AG04449 (cell line): Measurements from ENCODE around the gene VSIG2.

Experiments used
- CTCF ChIA-PET: fragments of 350-600 bp; formaldehyde crosslinking; extraction: SDS; loops from one replicate; lab custom pipeline; 2021; ENCODE audit warnings: antibody characterized with exemption; lab: Yijun Ruan, JAX
- POLR2A ChIA-PET: fragments of 400-600, 350-600 bp; formaldehyde crosslinking; extraction: SDS; loops from one replicate; lab custom pipeline; 2020; ENCODE audit warnings: antibody characterized with exemption, inconsistent platforms; lab: Yijun Ruan, JAX
- DNase-seq: peaks from one replicate; pipeline ENCODE4 v3.0.0-alpha.2; 2010; ENCODE audit warnings: low read depth, low spot score
- H3K4me3 ChIP-seq: 2 replicates; pipeline ENCODE4 v1.5.1; 2011; ENCODE audit warnings: low read depth, mild to moderate bottlenecking, control low read depth, low read length
- CTCF ChIP-seq: IDR thresholded peaks from one replicate; pipeline ENCODE4 v1.5.1; 2011; ENCODE audit warnings: mild to moderate bottlenecking, moderate library complexity, low read length, control low read depth, inconsistent platforms; ENCODE audit not compliant: insufficient read depth; ENCODE audit errors: missing control alignments

VSIG2 gene

DNA sequence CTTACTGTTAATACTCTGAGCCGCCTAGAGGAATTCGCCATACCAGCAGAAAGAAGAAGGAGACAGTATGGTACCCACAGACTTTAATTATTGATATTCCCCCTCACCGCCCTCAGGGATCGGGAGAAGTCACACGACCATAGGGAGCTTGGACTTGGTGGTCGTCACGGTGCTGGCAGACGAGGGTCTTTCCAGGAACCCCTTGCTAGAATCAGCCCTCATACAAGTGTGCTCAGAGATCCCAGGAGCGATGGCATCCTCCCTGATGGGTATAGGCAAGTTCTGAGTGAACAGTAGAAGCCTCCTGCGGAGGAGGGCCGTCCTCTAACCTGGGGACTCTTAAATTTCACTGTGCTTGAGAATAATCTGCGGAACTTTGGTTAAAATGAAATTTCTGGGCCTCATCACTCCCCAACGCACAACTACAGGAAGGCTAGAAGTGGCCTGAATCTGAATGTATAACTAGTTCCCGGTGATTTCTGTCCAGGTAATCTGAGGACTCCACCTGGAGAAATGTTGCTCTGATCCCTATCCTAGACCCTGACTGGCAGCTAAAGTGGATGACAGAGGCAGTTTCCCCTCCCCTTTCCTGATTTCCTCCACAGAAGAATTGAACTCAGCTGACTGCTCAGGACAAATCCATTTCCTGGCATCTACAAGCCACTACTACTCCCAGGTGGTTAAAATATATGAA is 4.5 kb downstream of the VSIG2 start:
- no peak for TF ChIP-seq CTCF
- no peak overlapping the region for H3K4me3 ChIP-seq
- no peak for DNase-seq
- CTCF ChIA-PET: interaction anchor here (0.6 to 7.3 kb wide), 9 partner anchors 12 to 195 kb away, joined by 3 to 50 read pairs (median 6); partner anchors contain the start of genes ESAM, SIAE and SPA17
- POLR2A ChIA-PET: no interaction called here

- POLR2A ChIA-PET: no interaction called here
- CTCF ChIA-PET: interaction anchor here (0.7 to 7.3 kb wide), 13 partner anchors 8 to 120 kb away, joined by 3 to 50 read pairs (median 4); no protein-coding TSS in a partner anchor
- DNase-seq: no peak
- TF ChIP-seq CTCF: peak; percentile 70
- peak overlapping the region; percentile 64 for H3K4me3 ChIP-seq
Measured at GRCh38 chr11:124746621-124747243, 5.3 kb downstream of the VSIG2 start.

DNA sequence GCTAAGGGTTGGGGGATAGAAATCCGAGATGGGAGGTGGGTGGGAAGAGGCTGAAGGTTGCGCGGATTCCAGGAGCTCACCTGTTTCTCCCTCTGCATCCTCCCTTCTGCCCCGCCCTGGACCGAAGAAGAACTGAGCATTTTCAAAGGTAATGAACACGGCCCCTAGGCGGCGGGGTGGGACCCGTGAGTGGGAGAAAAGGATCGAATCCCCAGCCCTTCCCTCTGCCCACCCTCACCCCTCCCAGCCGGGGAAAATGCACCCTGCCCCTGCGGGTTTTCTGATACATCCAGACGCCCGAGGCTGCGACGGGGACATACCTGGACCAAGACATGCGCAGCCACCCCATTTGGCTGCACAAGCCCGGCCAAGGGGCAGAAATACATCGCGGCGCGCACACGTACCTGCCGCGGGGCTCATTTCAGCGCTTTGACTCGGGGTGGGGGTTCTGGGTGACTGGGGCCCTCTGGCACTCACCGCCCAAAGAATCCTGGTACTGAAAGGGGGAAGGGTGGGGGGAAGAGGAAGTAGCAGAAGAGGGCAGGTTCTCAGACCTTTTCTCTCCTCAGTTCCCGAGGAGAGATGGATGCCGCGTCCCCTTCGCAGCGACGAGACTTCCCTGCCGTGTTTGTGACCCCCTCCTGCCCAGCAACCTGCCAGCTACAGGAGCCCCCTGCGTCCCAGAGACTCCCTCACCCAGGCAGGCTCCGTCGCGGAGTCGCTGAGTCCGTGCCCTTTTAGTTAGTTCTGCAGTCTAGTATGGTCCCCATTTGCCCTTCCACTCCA is 6.0 kb downstream of the VSIG2 start:
- TF ChIP-seq CTCF: peak; percentile 16
- CTCF ChIA-PET: interaction anchor here (0.7 to 7.3 kb wide), 13 partner anchors 8 to 120 kb away, joined by 3 to 50 read pairs (median 4); no protein-coding TSS in a partner anchor
- no peak for DNase-seq
- H3K4me3 ChIP-seq: peak overlapping the region; percentile 64
- POLR2A ChIA-PET: no interaction called here

GRCh38 chr11:124745270-124745834 is 6.7 kb downstream of the VSIG2 start:
- TF ChIP-seq CTCF: no peak
- CTCF ChIA-PET: interaction anchor here (1.0 to 7.3 kb wide), 9 partner anchors 9 to 91 kb away, joined by 3 to 50 read pairs (median 5); no protein-coding TSS in a partner anchor
- H3K4me3 ChIP-seq: peak overlapping the region; percentile 64; the same call in 1 of the 2 replicates
- POLR2A ChIA-PET: no interaction called here
- DNase-seq: no peak

DNA sequence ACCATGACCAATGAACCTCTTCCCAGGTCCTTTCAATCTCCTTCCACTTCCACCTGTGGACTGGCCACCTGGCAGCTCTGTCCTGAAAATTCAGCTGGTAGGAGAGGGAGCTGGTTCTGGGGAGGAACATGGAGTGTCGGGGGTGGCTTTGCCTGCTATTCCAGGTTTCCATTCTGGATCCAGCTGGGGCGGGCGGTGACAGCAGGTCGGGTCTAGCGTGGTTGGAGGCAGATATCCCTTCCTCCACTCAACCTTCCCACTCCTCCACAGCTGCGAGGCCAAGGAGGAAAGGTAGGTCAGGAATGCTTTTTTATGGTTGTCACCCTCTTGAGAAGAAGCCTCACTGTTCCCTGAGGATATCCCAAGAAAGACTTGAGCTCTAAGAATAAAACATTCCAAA is 9.0 kb downstream of the VSIG2 start:
- CTCF ChIA-PET: interaction anchor here (1.1 to 7.3 kb wide), 5 partner anchors 10 to 73 kb away, joined by 4 to 50 read pairs (median 7); partner anchors contain the start of gene VSIG2
- no peak for DNase-seq
- POLR2A ChIA-PET: no interaction called here
- no peak overlapping the region for H3K4me3 ChIP-seq
- no peak for TF ChIP-seq CTCF
